ENCODE data around the gene FOSL2.

DNA sequence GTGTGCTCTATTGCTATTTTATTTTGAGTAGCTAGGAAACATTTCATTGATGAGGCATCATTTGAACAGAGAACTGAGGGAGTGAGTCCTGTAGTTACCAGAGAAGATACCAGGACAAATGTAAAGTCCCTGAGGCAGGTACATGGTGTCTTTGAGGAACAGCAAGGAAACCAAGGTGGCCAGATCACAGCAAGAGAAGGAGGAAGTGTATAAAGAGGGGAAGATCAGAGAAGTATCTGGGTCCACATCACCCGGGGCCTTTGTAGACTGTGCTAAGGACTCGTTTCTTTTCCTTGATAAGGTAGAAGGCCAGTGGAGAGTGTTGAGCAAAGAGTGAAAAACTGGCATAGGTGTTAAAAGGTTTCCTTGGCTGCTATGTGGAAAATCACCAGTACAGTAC lies 68.4 kb downstream of the FOSL2 start:
- TF ChIP-seq, protein P1, sequence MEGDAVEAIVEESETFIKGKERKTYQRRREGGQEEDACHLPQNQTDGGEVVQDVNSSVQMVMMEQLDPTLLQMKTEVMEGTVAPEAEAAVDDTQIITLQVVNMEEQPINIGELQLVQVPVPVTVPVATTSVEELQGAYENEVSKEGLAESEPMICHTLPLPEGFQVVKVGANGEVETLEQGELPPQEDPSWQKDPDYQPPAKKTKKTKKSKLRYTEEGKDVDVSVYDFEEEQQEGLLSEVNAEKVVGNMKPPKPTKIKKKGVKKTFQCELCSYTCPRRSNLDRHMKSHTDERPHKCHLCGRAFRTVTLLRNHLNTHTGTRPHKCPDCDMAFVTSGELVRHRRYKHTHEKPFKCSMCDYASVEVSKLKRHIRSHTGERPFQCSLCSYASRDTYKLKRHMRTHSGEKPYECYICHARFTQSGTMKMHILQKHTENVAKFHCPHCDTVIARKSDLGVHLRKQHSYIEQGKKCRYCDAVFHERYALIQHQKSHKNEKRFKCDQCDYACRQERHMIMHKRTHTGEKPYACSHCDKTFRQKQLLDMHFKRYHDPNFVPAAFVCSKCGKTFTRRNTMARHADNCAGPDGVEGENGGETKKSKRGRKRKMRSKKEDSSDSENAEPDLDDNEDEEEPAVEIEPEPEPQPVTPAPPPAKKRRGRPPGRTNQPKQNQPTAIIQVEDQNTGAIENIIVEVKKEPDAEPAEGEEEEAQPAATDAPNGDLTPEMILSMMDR (conservative IDR thresholded peaks at IDR 0.05; ENCODE audit: low read depth, low read length) = no peak
- TF ChIP-seq EZH2 (IDR thresholded peaks at IDR 0.05; ENCODE audit: low read length, unreplicated experiment) (no peak), EZH2phosphoT487 (IDR thresholded peaks at IDR 0.05; ENCODE audit: borderline replicate concordance, low read length) (no peak)

All from PC-3 (cell line).